Omental fat pad (tissue), 4 donors: Measurements from ENCODE around the gene GIMAP1. TPM values are rescaled to one million over a fixed set of nuclear protein-coding genes. Genes with fewer than 3 reads are reported as not detected.

Experiments used
- ATAC-seq: fragments of 150-250 bp; one replicate; pipeline ENCODE4 v1.9.1; 2016; ENCODE audit warnings: mild to moderate bottlenecking, moderate library complexity; ENCODE audit not compliant: low FRiP score
- DNase-seq: peaks from one replicate; pipeline ENCODE4 v3.0.0-alpha.2; 2019; ENCODE audit warnings: low spot score
- CTCF ChIP-seq, 3 donors: fragments of 450-650 bp; IDR thresholded peaks; one replicate each; pipeline ENCODE4 v1.5.1; 2016 to 2017; ENCODE audit warnings: antibody characterized with exemption in 3 of 3, mild to moderate bottlenecking in 3 of 3, moderate library complexity in 2 of 3
- total RNA-seq, 4 donors: library from RNA; depleted of rRNA; stranded (reverse); fragments of >200 nt; gene quantifications; one replicate each; pipeline ENCODE4 v1.1.0, GENCODE V29; 2016

The GIMAP1 gene
- total RNA-seq, 4 donors from 2014 or later: 2.1 to 32.2 (median 9.0) TPM

- ATAC-seq: peak; percentile 64
- TF ChIP-seq CTCF (IDR thresholded peaks at IDR 0.05): no peak
- no peak for DNase-seq
Observed at GRCh38 chr7:150738591-150739001, 22.2 kb downstream of the GIMAP1 start.

GRCh38 chr7:150739033-150739432 lies 22.6 kb downstream of the GIMAP1 start:
- no peak for TF ChIP-seq CTCF (IDR thresholded peaks at IDR 0.05)
- DNase-seq (no peak), ATAC-seq (no peak)

- TF ChIP-seq CTCF (IDR thresholded peaks at IDR 0.05): no peak
- ATAC-seq: no peak
- DNase-seq: no peak
Observed at GRCh38 chr7:150740053-150740452, 23.6 kb downstream of the GIMAP1 start.

GRCh38 chr7:150742286-150742968 lies 26.0 kb downstream of the GIMAP1 start:
- no peak for TF ChIP-seq CTCF (IDR thresholded peaks at IDR 0.05)
- ATAC-seq (no peak), DNase-seq (no peak)

- DNase-seq (no peak), ATAC-seq (no peak)
- no peak for TF ChIP-seq CTCF (IDR thresholded peaks at IDR 0.05)
Observed at GRCh38 chr7:150744041-150744656, 27.7 kb downstream of the GIMAP1 start.

GRCh38 chr7:150745086-150745485 lies 28.7 kb downstream of the GIMAP1 start:
- DNase-seq: no peak
- no peak for ATAC-seq

More at GRCh38 chr7:150745086-150745485, 28.7 kb downstream of the GIMAP1 start:
- no peak for TF ChIP-seq CTCF (IDR thresholded peaks at IDR 0.05)
